A673 (cell line): ENCODE data around the gene CLSTN2. TPM values are rescaled to one million over a fixed set of nuclear protein-coding genes. Genes with fewer than 3 reads are reported as not detected.

ENCODE experiments used
- BruUV-seq: library from RNA; stranded (reverse); fragments of 400-500 nt; replicated peaks from 2 replicates; lab custom pipeline; 2021; lab: Mats Ljungman, UMichigan
- CTCF ChIA-PET: fragments of 300-600 bp; sonication (Branson Sonifier 250); formaldehyde crosslinking; loops from one replicate; lab custom pipeline; 2022; ENCODE audit warnings: antibody characterized with exemption; lab: Charles Lee
- POLR2A ChIA-PET: fragments of 300-600 bp; sonication (Branson Sonifier 250); formaldehyde crosslinking; loops from one replicate; lab custom pipeline; 2022; ENCODE audit warnings: antibody characterized with exemption; ENCODE audit not compliant: low non-redundant PET; lab: Charles Lee
- DNase-seq: peaks from one replicate; pipeline ENCODE4 v3.0.0-alpha.2; 2015; ENCODE audit warnings: low spot score
- H3K27ac ChIP-seq: fragments of 200-600 bp; sonication (generic); 2 replicates; pipeline ENCODE4 v1.5.1; 2016; ENCODE audit warnings: mixed run types, low read depth, mild to moderate bottlenecking, mixed read lengths, antibody characterized with exemption, low read length; ENCODE audit not compliant: poor library complexity, severe bottlenecking
- H3K27me3 ChIP-seq: fragments of 200-600 bp; sonication (generic); replicated peaks from 2 replicates; pipeline ENCODE4 v1.6.1; 2017; ENCODE audit warnings: mixed run types, low read depth, mild to moderate bottlenecking, mixed read lengths, antibody characterized with exemption, low read length; ENCODE audit not compliant: insufficient read depth, poor library complexity
- H3K36me3 ChIP-seq: fragments of 200-600 bp; sonication (generic); 2 replicates; pipeline ENCODE4 v1.6.1; 2016; ENCODE audit warnings: mixed run types, mild to moderate bottlenecking, mixed read lengths, antibody characterized with exemption, low read length; ENCODE audit not compliant: insufficient read depth, poor library complexity, severe bottlenecking
- H3K4me1 ChIP-seq: fragments of 200-600 bp; sonication (generic); 2 replicates; pipeline ENCODE4 v1.6.1; 2017; ENCODE audit warnings: mixed run types, mild to moderate bottlenecking, mixed read lengths, antibody characterized with exemption, low read length; ENCODE audit not compliant: insufficient read depth, poor library complexity, severe bottlenecking
- H3K4me3 ChIP-seq: fragments of 200-600 bp; sonication (generic); 2 replicates; pipeline ENCODE4 v1.5.1; 2016; ENCODE audit warnings: low read depth, mixed run types, mild to moderate bottlenecking, mixed read lengths, low read length; ENCODE audit not compliant: poor library complexity, severe bottlenecking
- H3K9me3 ChIP-seq: fragments of 200-600 bp; sonication (generic); 2 replicates; pipeline ENCODE4 v1.6.1; 2016; ENCODE audit warnings: mixed run types, low read depth, mild to moderate bottlenecking, mixed read lengths, antibody characterized with exemption, low read length; ENCODE audit not compliant: poor library complexity, severe bottlenecking
- CTCF ChIP-seq: fragments of 300-800, 200-600 bp; sonication (generic); conservative IDR thresholded peaks from 2 replicates; pipeline ENCODE4 v1.5.1; 2017; ENCODE audit warnings: low read depth, mild to moderate bottlenecking, antibody characterized with exemption, low read length, moderate library complexity, mixed read lengths
- EZH2 ChIP-seq: fragments of 200-600 bp; sonication (generic); IDR thresholded peaks from 2 replicates; pipeline ENCODE4 v1.6.1; 2017; ENCODE audit warnings: borderline replicate concordance, low read depth, mild to moderate bottlenecking, mixed read lengths, antibody characterized with exemption, low read length; ENCODE audit not compliant: poor library complexity, severe bottlenecking
- intact Hi-C: fragments of 100-400 bp; cut with micrococcal nuclease; formaldehyde crosslinking; loops from one replicate; pipeline ENCODE4 v1.10.0; 2022; ENCODE audit not compliant: unreplicated experiment
- total RNA-seq: library from RNA; stranded (reverse); gene quantifications from 2 replicates; pipeline ENCODE4 v1.2.3, GENCODE V29; 2021

Gene CLSTN2
- total RNA-seq, 1 experiment from 2014 or later = 50.7 TPM

GRCh38 chr3:140134231-140134965, 199.4 kb downstream of the CLSTN2 start:
- H3K27ac ChIP-seq = no peak overlapping the region
- ChIA-PET CTCF (no interaction called here), POLR2A (no interaction called here)
- no peaks in the 10 kb centered on the region for H3K9me3 ChIP-seq
- TF ChIP-seq EZH2 (no peak), CTCF (no peak)
- no peak for DNase-seq
- H3K36me3 ChIP-seq = no peaks in the 10 kb centered on the region
- no peaks in the 10 kb centered on the region for H3K4me1 ChIP-seq
- BruUV-seq = no TSS peak
- H3K27me3 ChIP-seq = no peaks in the 10 kb centered on the region
- H3K4me3 ChIP-seq = no peak overlapping the region
- intact Hi-C loops = no loop called here

- H3K4me1 ChIP-seq = no peaks in the 10 kb centered on the region
- POLR2A ChIA-PET = no interaction called here
- H3K9me3 ChIP-seq = no peaks in the 10 kb centered on the region
- no peak for DNase-seq
- CTCF ChIA-PET = no interaction called here
- BruUV-seq = no TSS peak
- H3K4me3 ChIP-seq = no peak overlapping the region
- TF ChIP-seq CTCF = no peak
- no peak for TF ChIP-seq EZH2
- no peaks in the 10 kb centered on the region for H3K36me3 ChIP-seq
- intact Hi-C loops = no loop called here
- H3K27me3 ChIP-seq = no peaks in the 10 kb centered on the region
- H3K27ac ChIP-seq = no peak overlapping the region
Observed at GRCh38 chr3:140135461-140135860, 200.5 kb downstream of the CLSTN2 start.

- BruUV-seq = no TSS peak
- Histone ChIP-seq H3K27ac (no peak overlapping the region), H3K4me1 (no peaks in the 10 kb centered on the region), H3K9me3 (no peaks in the 10 kb centered on the region), H3K36me3 (no peaks in the 10 kb centered on the region), H3K4me3 (no peak overlapping the region), H3K27me3 (no peaks in the 10 kb centered on the region)
- ChIA-PET CTCF (no interaction called here), POLR2A (no interaction called here)
- no peak for DNase-seq
- TF ChIP-seq EZH2 (no peak), CTCF (no peak)
- intact Hi-C loops = no loop called here
Observed at GRCh38 chr3:140143367-140144069, 208.5 kb downstream of the CLSTN2 start.
